ENCODE measurements around the gene PNPLA2. TPM values are rescaled to one million over a fixed set of nuclear protein-coding genes. Genes with fewer than 3 reads are reported as not detected.

The PNPLA2 gene
- total RNA-seq, 1 donor from 2014 or later = 29.8 TPM

DNA sequence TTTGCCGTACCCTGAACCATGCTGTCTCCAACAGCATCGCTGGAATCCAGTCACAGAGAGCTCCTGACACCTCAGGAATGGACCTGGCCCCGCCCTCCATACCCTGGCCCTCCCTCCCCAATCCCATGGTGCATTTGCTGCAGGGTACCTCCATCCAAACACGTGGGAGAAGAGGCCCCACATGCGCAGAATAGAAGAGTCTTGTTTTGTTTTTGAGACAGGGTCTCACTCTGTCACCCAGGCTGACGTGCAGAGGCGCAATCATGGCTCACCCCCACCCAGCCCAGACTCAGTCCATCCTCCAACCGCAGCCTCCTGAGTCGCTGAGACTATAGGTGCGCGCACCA, 2.3 kb upstream of the PNPLA2 start:
- DNase-seq = no peak

DNA sequence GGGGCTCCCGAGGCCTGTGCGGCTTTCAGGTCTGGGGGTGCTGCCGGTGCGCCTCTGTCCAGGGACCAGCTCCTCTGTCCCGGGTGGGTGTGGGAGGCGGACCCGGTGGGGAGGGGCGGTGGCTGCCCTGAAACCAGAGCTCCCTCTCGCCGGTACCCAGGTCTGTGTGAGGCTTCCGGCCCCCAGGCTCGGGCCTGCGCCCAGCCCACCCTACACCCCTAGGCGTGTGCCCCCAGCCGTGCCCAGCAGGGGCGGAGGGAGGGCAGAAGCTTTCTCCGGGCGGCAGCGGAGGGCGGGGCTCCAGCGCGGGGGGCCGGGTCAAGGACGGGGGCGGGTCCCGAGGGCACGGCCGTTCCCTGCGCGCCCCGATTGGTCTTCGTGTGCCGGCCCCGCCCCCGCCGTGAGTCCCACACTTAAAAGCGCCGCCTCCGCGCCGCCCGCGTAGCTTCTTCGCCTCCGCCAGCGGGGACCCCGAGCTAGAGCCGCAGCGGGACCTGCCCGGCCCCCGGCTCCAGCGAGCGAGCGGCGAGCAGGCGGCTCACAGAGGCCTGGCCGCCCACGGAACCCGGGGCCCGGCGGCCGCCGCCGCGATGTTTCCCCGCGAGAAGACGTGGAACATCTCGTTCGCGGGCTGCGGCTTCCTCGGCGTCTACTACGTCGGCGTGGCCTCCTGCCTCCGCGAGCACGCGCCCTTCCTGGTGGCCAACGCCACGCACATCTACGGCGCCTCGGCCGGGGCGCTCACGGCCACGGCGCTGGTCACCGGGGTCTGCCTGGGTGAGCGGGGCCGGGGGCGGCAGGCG, 616 bp downstream of the PNPLA2 start:
- DNase-seq = peak; percentile 95

DNA sequence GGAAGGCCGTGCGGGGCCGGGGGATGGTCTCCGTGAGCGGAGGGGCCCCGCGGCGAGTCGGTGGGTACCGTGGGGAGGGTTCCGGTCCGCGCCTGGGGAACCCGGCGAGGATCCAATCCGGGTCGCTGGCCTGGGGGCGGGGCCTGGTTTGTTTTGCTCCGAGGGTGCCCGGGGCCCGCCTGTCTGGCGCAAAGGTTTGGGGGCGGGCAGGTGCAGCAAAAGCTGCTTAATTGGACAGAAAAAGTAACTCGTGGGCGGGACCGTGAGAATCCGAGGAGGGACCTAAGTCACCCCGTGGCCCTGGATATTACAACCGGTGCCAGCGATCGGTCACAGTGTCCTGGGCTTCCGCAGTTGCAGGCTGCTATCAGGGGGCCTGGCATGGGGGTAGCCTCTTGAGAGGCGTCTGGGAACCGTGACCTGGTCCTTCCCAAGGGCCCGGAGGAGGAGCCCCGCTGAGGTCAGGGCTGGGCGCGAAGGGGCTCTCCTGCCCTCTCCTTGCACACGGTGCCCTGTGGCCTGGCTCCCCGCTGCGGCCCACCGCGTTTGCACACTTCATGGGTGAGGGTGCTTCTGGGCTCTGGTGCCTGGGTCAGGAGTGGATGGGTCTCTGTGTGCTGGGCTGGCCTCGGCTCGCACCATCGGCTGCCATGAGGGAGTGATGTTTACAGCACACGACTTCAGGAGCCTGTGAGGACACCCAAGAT, 1.4 kb downstream of the PNPLA2 start:
- peak; percentile 80 for DNase-seq

DNA sequence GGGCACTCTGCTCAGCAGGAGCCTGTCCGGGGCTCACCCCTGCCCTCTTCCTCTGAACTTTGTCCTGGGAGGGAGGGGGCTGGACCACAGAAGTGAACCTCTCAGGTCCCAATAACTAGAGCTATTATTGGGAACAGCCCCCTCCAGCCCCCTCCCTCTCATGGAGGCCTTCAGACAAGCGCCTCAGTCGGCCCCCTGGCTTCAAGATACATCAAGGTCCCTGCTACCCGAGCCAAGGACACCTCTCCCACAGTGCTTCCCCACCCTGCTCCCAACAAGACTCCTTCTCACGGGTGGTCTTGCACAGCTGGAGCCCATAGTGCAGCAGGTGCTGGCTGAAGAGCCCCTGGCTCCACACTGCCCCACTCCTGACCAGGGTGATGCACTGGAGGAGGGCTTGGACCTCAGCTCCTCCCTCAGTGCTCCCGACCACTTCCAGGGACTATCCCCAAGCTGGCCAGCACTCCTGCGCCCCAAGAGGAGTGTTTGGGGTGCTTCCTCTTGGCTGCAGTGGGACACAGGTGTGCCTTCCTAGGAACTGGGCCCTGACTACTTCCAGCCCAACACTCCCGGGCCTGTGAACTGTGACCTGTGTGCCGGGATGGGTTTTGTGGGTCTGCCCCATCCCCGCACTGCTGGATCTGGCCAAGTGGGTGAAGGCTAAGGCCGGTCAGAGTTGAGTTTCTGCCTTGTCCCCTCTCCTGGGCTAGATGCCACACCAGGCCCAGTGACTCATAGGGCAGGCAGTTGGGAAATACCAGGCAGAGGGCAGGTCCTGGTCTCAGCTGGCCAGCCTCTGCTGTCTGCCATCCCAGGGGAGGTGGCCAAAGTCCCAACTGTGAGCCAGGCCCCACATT, 2.2 kb downstream of the PNPLA2 start:
- DNase-seq = no peak

DNA sequence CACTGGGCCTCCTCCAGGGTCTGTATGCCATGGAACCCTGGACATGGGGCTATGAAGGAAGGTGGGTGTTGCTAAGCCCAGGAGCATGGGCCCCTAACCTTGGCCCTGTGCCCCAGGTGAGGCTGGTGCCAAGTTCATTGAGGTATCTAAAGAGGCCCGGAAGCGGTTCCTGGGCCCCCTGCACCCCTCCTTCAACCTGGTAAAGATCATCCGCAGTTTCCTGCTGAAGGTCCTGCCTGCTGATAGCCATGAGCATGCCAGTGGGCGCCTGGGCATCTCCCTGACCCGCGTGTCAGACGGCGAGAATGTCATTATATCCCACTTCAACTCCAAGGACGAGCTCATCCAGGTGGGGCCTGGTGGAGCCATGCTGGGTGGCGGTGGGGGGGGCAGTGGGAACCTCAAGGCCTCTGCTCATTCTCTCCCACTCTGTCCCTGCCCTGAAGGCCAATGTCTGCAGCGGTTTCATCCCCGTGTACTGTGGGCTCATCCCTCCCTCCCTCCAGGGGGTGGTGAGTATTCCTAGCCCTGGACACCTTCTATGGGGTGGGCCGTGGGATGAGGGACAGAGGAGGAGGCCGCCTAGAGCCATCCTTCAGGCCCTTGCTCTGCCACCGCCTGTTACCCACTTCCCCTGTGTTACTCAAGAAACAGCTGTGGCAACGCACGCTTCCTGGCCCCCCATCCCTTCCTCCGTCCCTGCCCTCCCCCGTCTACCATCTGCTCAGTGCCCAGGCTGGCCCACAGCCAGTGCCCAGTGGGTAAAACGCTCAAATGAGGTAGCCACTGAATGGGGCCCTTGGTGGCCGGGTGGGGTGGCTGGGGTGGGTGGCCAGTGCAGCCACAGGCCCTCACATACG, 3.0 kb downstream of the PNPLA2 start:
- no peak for DNase-seq

DNA sequence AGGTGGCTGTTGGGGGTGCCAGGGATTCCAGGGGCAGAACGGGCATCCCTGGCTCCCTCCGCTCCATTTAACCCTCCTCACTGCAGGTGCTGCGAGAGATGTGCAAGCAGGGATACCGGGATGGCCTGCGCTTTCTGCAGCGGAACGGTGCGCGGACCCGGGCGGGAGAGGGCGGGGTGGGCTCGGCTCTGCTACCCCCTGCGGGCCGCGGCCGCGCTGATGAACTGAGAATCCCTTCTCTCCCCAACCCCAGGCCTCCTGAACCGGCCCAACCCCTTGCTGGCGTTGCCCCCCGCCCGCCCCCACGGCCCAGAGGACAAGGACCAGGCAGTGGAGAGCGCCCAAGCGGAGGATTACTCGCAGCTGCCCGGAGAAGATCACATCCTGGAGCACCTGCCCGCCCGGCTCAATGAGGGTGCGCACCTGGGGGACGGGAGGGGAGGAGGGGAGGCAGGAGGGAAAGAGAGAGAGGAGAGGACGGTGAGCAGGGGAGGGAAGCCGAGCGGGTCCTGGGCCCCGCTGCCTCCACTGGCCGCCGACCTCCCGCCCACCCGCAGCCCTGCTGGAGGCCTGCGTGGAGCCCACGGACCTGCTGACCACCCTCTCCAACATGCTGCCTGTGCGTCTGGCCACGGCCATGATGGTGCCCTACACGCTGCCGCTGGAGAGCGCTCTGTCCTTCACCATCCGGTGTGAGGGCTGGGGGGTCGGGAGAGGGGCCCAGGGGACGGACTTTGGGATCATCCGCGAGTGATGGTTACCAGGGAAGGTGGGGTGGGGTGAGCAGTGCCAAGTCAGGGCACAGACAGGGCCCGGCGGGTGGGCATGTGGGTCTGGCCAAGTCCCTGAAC, 5.0 kb downstream of the PNPLA2 start:
- DNase-seq = no peak

DNA sequence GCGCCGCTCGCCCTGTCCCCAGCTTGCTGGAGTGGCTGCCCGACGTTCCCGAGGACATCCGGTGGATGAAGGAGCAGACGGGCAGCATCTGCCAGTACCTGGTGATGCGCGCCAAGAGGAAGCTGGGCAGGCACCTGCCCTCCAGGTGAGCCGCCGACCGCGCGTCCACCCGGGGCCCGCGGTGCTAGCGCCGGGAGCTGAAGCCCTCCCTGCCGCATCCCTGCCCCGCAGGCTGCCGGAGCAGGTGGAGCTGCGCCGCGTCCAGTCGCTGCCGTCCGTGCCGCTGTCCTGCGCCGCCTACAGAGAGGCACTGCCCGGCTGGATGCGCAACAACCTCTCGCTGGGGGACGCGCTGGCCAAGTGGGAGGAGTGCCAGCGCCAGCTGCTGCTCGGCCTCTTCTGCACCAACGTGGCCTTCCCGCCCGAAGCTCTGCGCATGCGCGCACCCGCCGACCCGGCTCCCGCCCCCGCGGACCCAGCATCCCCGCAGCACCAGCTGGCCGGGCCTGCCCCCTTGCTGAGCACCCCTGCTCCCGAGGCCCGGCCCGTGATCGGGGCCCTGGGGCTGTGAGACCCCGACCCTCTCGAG, 5.7 kb downstream of the PNPLA2 start:
- DNase-seq = peak; percentile 85

DNA sequence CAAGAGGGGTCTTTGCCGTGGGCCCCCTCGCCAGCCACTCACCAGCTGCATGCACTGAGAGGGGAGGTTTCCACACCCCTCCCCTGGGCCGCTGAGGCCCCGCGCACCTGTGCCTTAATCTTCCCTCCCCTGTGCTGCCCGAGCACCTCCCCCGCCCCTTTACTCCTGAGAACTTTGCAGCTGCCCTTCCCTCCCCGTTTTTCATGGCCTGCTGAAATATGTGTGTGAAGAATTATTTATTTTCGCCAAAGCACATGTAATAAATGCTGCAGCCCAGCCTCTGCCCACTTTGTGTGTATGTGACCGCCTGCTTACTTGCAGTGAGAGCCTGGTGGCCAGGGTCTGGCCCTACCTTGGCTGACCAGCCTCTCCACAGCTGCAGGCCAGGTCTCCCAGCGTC, 6.2 kb downstream of the PNPLA2 start:
- no peak for DNase-seq

DNA sequence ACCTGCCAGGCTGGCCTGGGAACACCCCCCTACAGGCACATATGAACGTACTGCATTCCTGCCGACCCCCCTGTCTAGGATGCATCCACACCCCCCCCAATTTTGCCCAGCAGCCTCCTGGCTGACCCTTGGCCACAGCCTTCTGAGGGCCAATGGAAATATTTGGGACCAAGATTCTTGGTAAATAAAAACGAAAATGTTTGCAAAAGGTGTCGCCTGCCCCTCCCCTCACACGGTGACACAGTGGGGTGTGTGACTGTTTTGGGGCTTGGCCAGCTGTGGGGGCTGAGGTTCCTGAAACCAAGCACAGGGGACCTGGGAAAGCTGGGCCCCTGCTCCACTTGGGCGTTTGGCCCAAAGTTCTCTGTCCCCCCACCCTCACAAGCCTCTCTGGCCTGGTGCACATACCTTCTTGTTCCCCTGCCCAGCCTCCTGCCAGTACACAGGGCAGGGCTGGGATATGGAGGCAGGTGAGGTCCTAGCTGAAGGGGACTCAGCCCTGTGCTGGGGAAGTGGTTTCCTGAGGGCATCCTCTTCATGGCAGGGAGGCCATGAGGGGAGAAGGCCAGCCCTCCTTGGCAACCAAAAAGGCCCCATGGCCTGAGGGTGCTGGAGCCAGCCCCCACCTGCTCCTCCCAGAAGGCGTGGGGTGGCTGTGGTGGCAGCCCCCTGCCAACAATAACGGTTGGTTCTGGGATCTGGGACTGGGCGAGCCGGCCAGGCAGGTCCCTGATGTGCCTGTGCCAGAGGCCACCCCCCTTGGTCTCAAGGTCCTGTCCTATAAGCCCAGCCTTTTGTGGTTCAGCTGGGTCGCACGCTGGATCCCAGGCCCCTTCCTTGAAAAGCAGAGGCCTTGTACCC, 6.9 kb downstream of the PNPLA2 start:
- no peak for DNase-seq

DNA sequence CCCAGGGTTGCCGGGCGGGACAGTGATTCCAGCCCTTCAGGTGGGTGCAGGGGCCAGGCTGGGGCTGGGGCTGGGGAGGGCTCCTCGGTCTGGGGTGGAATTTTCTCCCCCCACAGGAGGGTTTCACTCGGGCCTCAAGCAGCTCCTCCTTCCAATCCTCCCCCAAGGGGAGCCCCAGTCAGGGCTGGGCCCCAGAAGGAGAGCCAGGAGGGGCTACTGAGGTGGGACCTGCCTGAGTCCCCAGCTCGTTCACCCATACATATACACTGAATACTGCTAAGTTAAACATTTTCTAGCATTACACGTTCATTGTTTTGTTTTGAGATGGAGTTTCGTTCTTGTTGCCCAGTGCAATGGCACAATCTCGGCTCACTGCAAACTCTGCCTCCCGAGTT, 7.5 kb downstream of the PNPLA2 start:
- no peak for DNase-seq

DNA sequence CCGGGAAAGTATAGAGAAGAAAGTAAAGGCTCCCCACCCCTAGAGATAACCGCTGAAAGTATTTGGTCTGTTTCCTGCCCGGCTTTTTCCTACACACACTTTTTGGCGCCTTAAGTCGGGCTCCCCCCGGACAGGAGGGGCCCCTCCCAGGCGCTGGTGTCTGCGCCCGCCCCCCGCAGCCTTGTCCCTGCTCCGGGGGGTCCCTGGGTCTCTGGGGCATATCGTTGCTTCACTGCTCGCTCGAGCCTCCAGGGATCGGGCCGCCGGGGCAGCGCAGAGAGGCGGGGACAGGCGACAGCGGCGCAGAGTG, 8.1 kb downstream of the PNPLA2 start:
- no peak for DNase-seq

DNA sequence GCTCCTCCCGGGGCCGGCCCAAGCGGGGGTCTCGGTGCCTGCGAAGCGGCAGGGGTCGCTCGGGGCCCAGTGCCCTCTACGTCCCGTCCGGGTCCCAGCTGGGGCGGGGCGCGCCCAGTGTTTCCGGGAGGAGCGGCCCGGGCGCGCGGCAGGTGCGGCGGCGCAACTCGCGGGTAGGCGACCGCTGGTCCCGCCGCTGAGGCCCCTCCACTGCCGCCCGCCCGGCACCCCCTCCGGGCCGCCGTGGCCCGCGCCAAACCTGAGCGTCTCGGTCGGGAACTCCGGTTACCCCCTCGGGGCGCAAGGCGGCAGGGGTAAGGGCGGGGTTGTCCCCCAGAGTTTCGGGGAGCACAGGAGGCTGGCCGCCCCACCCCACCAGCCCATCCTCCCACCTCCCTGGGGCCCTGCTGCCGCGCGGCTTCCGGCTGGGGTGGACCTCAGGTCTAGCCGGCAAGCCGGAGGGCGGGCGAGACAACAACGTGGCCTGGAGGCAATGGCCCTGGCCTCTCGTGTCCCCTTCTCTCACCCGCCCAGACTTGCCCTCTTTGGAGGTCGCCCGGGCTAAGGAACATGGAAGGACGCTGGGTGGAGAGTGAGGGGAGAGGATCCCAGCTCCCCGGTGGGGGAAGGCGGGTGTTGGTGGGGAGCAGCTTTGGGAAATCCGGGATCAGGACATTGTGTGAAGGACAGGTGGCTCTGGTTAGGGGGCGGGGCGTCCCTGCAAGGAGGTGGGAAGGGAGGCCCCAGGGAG, 8.6 kb downstream of the PNPLA2 start:
- DNase-seq = no peak

DNA sequence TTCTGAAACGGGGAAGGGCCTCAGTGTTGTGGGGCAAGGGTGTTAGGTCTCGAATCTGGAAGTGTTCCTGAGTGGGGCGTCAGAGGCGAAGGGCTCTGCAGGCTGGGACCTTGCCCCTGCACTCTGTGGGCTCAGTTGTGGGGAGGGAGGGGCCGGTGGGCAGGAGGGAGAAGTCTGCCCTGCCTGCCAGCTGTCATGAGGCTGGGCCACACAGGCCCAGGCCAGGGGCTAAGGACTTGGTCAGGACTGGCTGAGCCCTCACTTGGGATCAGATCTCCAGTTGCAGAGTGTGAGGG, 9.1 kb downstream of the PNPLA2 start, which contains the start of gene CRACR2B:
Gene CRACR2B, plus strand, starts transcription at position 23 of the 296 bp plus-strand sequence. CDS start 689 bp downstream, outside the sequence.
- no peak for DNase-seq

DNA sequence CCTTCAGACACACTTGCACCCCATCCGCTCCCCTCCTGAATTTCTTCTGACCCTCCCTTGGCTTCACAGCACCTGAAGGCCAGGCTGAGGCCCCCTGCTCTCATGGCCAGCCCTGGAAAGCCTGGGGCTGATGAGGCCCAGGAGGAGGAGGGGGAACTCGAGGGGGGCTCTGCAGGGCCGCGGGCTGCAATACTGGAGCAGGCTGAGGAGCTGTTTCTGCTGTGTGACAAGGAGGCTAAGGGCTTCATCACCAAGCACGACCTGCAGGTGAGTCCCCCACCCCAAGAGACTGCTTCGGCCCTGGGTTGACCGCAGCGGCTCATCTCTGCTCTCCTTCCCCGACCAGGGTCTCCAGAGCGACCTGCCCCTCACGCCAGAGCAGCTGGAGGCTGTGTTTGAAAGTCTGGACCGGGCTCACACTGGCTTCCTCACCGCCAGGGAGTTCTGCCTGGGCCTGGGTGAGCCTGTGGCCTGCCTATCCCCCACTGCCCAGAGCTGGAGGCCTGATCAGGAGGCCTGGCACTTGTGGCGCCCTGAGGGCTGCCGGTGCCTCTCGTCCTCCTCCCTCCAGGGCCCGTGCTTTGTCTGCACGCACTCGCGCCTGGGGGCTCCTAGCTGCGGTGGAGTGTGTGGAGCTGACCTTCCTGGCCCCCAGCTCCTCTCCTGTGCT, 9.9 kb downstream of the PNPLA2 start:
- DNase-seq = no peak

DNA sequence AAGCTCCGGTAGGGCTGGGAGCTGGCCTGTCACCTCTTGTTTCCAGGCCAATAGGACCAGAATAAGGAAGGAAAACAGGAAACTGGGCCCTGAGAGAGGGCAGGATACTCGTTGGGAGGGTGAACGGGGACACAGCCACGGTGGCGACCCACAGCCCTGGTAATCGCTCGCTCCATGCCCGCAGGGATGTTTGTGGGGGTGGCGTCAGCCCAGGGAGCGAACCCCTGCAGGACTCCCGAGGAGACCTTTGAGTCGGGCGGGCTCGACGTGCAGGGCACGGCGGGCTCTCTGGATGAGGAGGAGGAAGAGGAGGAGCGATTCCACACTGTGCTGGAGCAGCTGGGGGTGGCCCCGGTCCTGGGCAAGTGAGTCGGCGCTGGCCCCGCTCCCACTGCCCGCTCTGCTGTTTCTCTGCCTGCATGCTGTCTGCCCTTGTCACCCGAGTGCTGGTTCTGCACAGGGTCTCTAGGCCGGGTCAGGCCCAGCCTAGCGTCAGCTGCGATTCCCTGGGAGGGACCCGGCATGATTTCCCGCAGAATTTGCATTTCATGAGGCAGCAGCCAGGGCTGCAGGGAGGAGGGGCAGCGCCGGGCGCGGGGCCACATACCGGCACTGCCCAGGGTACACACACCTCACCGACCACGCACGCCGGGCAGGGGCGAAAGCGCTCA, 10.6 kb downstream of the PNPLA2 start:
- DNase-seq = no peak

DNA sequence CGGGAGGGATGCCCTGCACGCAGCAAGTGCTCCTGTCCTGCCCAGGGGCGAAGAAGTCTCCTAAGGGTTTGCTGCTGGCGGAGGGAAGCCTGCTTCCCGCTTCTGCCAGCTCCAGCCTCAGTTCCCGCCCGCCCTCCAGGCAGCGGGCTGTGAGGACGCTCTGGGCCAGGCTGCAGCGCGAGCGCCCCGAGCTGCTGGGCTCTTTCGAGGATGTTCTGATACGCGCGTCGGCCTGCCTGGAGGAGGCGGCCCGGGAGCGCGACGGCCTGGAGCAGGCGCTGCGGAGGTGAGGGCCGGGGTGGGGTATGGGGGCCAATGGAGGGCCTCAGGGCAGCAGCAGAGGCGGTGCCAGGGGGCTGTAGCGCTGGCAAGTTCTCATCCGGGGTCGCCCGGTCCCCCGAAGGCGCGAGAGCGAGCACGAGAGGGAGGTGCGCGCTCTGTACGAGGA, 11.2 kb downstream of the PNPLA2 start:
- DNase-seq = no peak

DNA sequence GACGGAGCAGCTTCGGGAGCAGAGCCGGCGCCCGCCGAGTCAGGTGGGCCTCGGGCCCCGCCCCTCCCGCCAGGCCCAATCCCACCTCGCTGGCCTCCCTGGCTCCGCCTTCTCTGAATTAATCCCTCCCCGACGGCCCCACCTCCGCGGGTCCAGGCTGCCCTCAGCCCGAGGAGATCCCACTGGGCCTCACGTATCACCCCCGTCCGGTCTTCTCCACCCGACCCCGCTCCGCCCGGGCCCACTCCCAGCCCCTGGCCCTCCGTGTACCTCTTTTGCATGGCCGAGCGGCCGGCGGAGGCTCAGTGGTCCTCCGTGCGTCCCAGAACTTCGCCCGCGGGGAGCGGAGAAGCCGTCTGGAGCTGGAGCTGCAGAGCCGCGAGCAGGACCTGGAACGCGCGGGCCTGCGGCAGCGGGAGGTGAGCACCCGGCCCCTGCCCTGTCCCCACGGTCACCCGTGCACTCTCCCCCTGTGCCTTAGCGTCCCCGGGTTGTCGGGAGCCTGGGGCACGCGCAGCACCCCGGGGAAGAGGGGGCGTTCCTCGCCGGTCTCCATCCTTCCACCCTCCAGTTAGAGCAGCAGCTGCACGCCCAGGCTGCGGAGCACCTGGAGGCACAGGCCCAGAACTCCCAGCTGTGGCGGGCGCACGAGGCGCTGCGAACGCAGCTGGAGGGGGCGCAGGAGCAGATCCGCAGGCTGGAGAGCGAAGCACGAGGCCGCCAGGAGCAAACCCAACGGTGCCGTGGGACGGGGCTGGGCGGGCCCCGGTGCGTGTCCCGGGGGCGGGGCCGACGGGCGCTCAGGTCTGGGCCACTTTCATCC, 11.8 kb downstream of the PNPLA2 start:
- DNase-seq = peak; percentile 87

Measured in tongue (tissue), 2 donors.